ENCODE data around the gene COL25A1. TPM values are rescaled to one million over a fixed set of nuclear protein-coding genes. Genes with fewer than 3 reads are reported as not detected.

COL25A1 gene
- total RNA-seq, 1 experiment from 2014 or later: 4.2 TPM

DNA sequence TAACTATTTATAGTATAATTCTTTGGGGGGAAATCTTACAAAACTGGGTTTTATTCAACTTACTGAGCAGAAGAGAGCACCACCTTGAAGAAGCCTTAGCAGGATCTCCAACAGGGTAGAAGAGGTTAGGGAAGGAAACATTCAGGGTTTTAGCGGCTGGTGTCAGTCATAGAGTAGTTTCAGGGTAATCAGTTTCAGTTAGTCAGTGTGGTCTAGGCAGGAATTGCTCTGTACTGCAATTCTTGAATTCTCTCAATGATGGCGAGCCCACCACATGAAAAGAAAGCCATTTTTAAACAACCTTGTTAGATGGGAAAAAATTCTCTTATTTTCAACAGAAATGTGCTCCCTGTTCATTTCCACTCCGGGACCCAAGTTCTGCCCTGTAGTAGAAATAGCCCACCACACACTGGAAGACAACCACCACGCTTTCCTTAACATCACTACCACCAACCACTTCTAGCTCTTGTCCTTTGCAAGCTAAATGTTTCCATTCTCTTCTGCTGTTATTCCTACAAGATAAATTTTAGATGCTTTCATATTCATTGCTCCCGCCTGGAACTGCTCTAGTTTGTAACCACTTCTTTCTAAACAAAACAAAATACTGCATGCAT lies 25.9 kb downstream of the COL25A1 start:
- Histone ChIP-seq H3K9ac (ENCODE audit: extremely low read depth, insufficient read length, low read length) (no peak overlapping the region), H3K79me2 (ENCODE audit: insufficient read depth, low read length) (no peaks in the 10 kb centered on the region), H3K56ac (ENCODE audit: insufficient read length, low read depth, low read length) (no peak overlapping the region), H3K27ac (ENCODE audit: insufficient read length, low read depth, low read length) (no peak overlapping the region), H4K5ac (ENCODE audit: insufficient read length, low read depth, low read length) (no peak overlapping the region), H3K14ac (ENCODE audit: insufficient read depth, low read length) (no peak overlapping the region), H2BK20ac (ENCODE audit: low read depth, low read length, poor library complexity, severe bottlenecking) (no peak overlapping the region), H3K4me2 (ENCODE audit: insufficient read depth, insufficient read length, low read length) (no peak overlapping the region), H2AFZ (ENCODE audit: low read length) (no peak overlapping the region), H4K91ac (ENCODE audit: insufficient read length, low read depth, low read length) (no peak overlapping the region), H3K9me3 (ENCODE audit: control insufficient read depth, low read depth, low read length) (no peaks in the 10 kb centered on the region), H2BK12ac (ENCODE audit: insufficient read length, low read depth, low read length) (no peak overlapping the region), H3K4ac (ENCODE audit: low read depth, low read length) (no peak overlapping the region), H3K18ac (ENCODE audit: insufficient read length, low read depth, low read length) (no peak overlapping the region), H3K79me1 (ENCODE audit: insufficient read depth, low read depth, low read length, poor library complexity, severe bottlenecking) (no peaks in the 10 kb centered on the region), H2BK120ac (ENCODE audit: low read depth, low read length, poor library complexity, severe bottlenecking) (no peak overlapping the region), H3T11ph (ENCODE audit: low read length) (no peak overlapping the region), H2BK5ac (ENCODE audit: insufficient read length, low read length) (no peak overlapping the region), H4K8ac (replicated peaks; ENCODE audit: insufficient read length, low read depth, low read length) (no peak overlapping the region), H2BK15ac (ENCODE audit: low read depth, low read length) (no peak overlapping the region), H3K23me2 (ENCODE audit: insufficient read length, low read depth, low read length, poor library complexity, severe bottlenecking) (no peaks in the 10 kb centered on the region), H4K20me1 (ENCODE audit: control insufficient read depth, insufficient read depth, insufficient read length) (no peaks in the 10 kb centered on the region), H2AK5ac (ENCODE audit: insufficient read length, low read length) (no peak overlapping the region), H3K4me1 (ENCODE audit: insufficient read depth, low read length) (no peaks in the 10 kb centered on the region), H3K27me3 (ENCODE audit: insufficient read depth, low read length) (no peaks in the 10 kb centered on the region), H3K23ac (ENCODE audit: insufficient read length, low read depth, low read length) (no peak overlapping the region)
- no peak overlapping the region for H3K4me3 Mint-ChIP-seq
- no peak for DNase-seq
- TF ChIP-seq, protein P1, sequence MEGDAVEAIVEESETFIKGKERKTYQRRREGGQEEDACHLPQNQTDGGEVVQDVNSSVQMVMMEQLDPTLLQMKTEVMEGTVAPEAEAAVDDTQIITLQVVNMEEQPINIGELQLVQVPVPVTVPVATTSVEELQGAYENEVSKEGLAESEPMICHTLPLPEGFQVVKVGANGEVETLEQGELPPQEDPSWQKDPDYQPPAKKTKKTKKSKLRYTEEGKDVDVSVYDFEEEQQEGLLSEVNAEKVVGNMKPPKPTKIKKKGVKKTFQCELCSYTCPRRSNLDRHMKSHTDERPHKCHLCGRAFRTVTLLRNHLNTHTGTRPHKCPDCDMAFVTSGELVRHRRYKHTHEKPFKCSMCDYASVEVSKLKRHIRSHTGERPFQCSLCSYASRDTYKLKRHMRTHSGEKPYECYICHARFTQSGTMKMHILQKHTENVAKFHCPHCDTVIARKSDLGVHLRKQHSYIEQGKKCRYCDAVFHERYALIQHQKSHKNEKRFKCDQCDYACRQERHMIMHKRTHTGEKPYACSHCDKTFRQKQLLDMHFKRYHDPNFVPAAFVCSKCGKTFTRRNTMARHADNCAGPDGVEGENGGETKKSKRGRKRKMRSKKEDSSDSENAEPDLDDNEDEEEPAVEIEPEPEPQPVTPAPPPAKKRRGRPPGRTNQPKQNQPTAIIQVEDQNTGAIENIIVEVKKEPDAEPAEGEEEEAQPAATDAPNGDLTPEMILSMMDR (conservative IDR thresholded peaks at IDR 0.05): no peak
- H3K36me3 Mint-ChIP-seq (ENCODE audit: insufficient read depth in 1 of 3, low read depth in 3 of 3): no peaks in the 10 kb centered on the region
- peaks cover 5 to 8% of the 10 kb centered on the region in 2 experiments; a peak in 3 of 4 replicates for H3K4me1 Mint-ChIP-seq
- H3K27ac Mint-ChIP-seq: no peak overlapping the region
- H3K27me3 Mint-ChIP-seq (ENCODE audit: low read depth): no peaks in the 10 kb centered on the region
- no CpG with 5 or more reads among the region's 5 CpGs for WGBS (ENCODE audit: extremely low coverage, insufficient read length, low lambda C conversion rate)
- no peaks in the 10 kb centered on the region for H3K9me3 Mint-ChIP-seq
